Measurements from ENCODE around the gene CACNA2D1. TPM values are rescaled to one million over a fixed set of nuclear protein-coding genes. Genes with fewer than 3 reads are reported as not detected.
"Not testable (repeated sequence)": the region's sequence is repeated elsewhere in the genome, so short reads cannot be mapped to it uniquely, and the experiment has no call there.

Gene CACNA2D1
- total and polyA plus RNA-seq, 2 donors (not counting 1 experiment from before 2014, with no cell fraction given) = 31.7 to 64.4 TPM

DNA sequence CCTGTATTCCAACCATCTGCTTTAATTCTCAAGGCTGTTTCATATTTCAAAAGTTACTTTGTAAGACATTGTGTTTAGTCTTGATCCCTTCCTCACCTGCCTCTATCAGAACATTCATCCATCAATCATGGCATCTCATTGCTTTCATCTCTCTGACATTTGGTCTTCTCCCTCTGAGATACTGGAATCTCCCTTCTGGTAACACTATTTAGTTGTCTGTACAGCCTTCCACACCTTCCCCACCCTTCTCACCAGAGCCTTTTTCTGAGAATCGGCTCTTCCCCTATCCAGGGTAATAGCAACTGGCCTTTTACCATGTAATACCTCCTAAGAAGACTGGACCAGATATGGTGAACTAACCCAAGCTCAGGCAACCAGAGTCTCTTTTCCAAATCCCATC lies 10.1 kb downstream of the CACNA2D1 start:
- no peak for DNase-seq (ENCODE audit: low read depth in 2 of 2)
- no peaks in the 10 kb centered on the region for H3K27me3 ChIP-seq (ENCODE audit: control insufficient read depth, insufficient read depth, low read length)
- H3K9ac ChIP-seq (ENCODE audit: insufficient read depth, low read length) = no peak overlapping the region
- H3K79me2 ChIP-seq (ENCODE audit: control insufficient read depth, insufficient read depth, low read length) = peaks cover 3% of the 10 kb centered on the region
- H3K4me2 ChIP-seq (ENCODE audit: extremely low read depth, insufficient read depth, low read length) = no peak overlapping the region
- TF ChIP-seq, protein P1, sequence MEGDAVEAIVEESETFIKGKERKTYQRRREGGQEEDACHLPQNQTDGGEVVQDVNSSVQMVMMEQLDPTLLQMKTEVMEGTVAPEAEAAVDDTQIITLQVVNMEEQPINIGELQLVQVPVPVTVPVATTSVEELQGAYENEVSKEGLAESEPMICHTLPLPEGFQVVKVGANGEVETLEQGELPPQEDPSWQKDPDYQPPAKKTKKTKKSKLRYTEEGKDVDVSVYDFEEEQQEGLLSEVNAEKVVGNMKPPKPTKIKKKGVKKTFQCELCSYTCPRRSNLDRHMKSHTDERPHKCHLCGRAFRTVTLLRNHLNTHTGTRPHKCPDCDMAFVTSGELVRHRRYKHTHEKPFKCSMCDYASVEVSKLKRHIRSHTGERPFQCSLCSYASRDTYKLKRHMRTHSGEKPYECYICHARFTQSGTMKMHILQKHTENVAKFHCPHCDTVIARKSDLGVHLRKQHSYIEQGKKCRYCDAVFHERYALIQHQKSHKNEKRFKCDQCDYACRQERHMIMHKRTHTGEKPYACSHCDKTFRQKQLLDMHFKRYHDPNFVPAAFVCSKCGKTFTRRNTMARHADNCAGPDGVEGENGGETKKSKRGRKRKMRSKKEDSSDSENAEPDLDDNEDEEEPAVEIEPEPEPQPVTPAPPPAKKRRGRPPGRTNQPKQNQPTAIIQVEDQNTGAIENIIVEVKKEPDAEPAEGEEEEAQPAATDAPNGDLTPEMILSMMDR (conservative IDR thresholded peaks at IDR 0.05 in 1 of 2, IDR thresholded peaks at IDR 0.05 in 1 of 2; ENCODE audit: low read depth in 1 of 2, low read length in 2 of 2) = no peak
- TF ChIP-seq EZH2 (IDR thresholded peaks at IDR 0.05; ENCODE audit: low read length, missing control alignments) = no peak
- H2AFZ ChIP-seq (ENCODE audit: low read length) = no peak overlapping the region
- H3K4me1 ChIP-seq (ENCODE audit: control insufficient read depth, extremely low read depth, insufficient read depth, low read length) = no peaks in the 10 kb centered on the region
- H3K27ac ChIP-seq (ENCODE audit: insufficient read depth, low read length) = no peak overlapping the region
- H4K20me1 ChIP-seq (ENCODE audit: control insufficient read depth, extremely low read depth, insufficient read depth, low read length) = no peaks in the 10 kb centered on the region
- no peaks in the 10 kb centered on the region for H3K36me3 ChIP-seq (ENCODE audit: control insufficient read depth, insufficient read depth, low read length)
- no peaks in the 10 kb centered on the region for H3K9me3 ChIP-seq (ENCODE audit: control insufficient read depth, insufficient read depth, low read depth, low read length)
- no peak overlapping the region for H3K4me3 ChIP-seq (replicated peaks in 1 of 4; ENCODE audit: control extremely low read depth in 1 of 4, insufficient read depth in 1 of 4, low read depth in 3 of 4, low read length in 4 of 4)

DNA sequence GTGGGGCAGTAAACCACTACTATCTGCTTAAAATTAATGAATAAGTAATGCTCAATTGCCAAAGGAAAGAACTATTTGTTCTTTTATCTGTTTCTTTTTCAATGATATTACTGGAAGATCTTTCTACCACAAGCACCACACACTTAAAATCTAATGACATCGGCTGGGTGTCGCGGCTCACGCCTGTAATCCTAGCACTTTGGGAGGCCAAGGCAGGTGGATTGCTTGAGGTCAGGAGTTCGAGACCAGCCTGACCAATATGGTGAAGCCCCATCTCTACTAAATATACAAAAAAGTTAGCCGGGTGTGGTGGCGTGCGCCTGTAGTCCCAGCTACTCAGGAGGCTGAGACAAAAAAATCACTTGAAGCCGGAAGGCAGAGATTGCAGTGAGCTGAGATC lies 10.8 kb downstream of the CACNA2D1 start:
- not testable (repeated sequence) for H3K27ac ChIP-seq (ENCODE audit: insufficient read depth, low read length); H3K36me3 ChIP-seq (ENCODE audit: control insufficient read depth, insufficient read depth, low read length); H3K4me1 ChIP-seq (ENCODE audit: control insufficient read depth, extremely low read depth, insufficient read depth, low read length); H3K4me2 ChIP-seq (ENCODE audit: extremely low read depth, insufficient read depth, low read length); H3K27me3 ChIP-seq (ENCODE audit: control insufficient read depth, insufficient read depth, low read length); DNase-seq (ENCODE audit: low read depth in 2 of 2); H3K4me3 ChIP-seq (replicated peaks in 1 of 4; ENCODE audit: control extremely low read depth in 1 of 4, insufficient read depth in 1 of 4, low read depth in 3 of 4, low read length in 4 of 4); H4K20me1 ChIP-seq (ENCODE audit: control insufficient read depth, extremely low read depth, insufficient read depth, low read length); H2AFZ ChIP-seq (ENCODE audit: low read length); H3K9ac ChIP-seq (ENCODE audit: insufficient read depth, low read length); H3K9me3 ChIP-seq (ENCODE audit: control insufficient read depth, insufficient read depth, low read depth, low read length); H3K79me2 ChIP-seq (ENCODE audit: control insufficient read depth, insufficient read depth, low read length)

DNA sequence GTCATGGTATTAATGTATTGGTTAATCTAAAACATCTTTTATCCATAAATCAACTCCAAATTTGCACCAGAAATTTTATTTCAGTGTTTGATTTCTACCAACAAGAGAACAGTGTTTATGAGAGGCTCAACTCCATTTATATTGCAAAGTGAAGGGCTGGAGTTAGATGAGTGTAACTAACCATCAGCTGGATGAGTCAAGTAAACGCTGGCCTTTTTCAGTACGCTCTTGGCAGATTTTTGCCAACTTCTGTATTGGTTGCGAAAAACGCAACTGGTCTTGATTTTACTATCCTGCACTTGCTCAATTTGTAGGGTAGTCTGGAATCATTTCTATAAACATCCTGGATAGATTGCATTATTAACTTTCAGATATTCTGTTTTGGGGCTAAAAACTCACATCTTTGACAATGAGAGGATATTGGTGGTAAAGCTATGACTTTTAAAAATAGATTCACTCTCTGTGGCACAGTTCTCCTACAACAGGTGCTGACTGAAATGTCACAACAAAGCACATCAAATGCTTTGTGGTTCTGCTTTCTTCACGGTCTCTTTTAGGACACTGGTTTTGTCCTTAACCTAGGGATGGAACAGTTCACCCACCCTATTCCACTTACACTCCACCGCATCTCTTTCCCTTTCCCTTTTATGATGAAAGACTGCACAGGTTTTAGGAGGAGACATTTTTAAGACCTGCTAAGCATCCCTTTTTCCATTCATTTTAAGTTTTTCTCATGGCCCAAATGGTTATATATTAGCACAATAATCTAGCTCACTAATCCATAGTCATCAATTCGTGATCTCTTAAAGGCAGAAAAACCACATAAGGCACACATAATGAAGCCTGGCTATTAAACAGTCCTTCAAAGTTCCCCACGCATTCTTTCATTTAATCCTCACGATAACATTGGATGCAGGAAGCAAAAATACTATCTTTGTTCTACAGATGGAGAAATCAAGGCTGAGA lies 12.8 kb downstream of the CACNA2D1 start:
- DNase-seq (ENCODE audit: low read depth in 2 of 2) = peak; percentile 45 to 85
- Histone ChIP-seq H3K4me2 (ENCODE audit: extremely low read depth, insufficient read depth, low read length) (no peak overlapping the region), H3K4me3 (replicated peaks in 1 of 4; ENCODE audit: control extremely low read depth in 1 of 4, insufficient read depth in 1 of 4, low read depth in 3 of 4, low read length in 4 of 4) (no peak overlapping the region), H3K27ac (ENCODE audit: insufficient read depth, low read length) (no peak overlapping the region), H3K9me3 (ENCODE audit: control insufficient read depth, insufficient read depth, low read depth, low read length) (no peaks in the 10 kb centered on the region), H2AFZ (ENCODE audit: low read length) (no peak overlapping the region), H4K20me1 (ENCODE audit: control insufficient read depth, extremely low read depth, insufficient read depth, low read length) (no peaks in the 10 kb centered on the region), H3K79me2 (ENCODE audit: control insufficient read depth, insufficient read depth, low read length) (peaks cover 7% of the 10 kb centered on the region), H3K27me3 (ENCODE audit: control insufficient read depth, insufficient read depth, low read length) (no peaks in the 10 kb centered on the region), H3K36me3 (ENCODE audit: control insufficient read depth, insufficient read depth, low read length) (no peaks in the 10 kb centered on the region), H3K9ac (ENCODE audit: insufficient read depth, low read length) (no peak overlapping the region), H3K4me1 (ENCODE audit: control insufficient read depth, extremely low read depth, insufficient read depth, low read length) (peaks cover 3% of the 10 kb centered on the region)
- TF ChIP-seq EZH2 (IDR thresholded peaks at IDR 0.05; ENCODE audit: low read length, missing control alignments) = no peak
- TF ChIP-seq, protein P1 (conservative IDR thresholded peaks at IDR 0.05 in 1 of 2, IDR thresholded peaks at IDR 0.05 in 1 of 2; ENCODE audit: low read depth in 1 of 2, low read length in 2 of 2) = no peak

Data from fibroblast of lung (primary cell).